Urothelium cell line (cell line): Measurements from ENCODE around the gene ZNF75A.
"Not testable (repeated sequence)": the region's sequence is repeated elsewhere in the genome, so short reads cannot be mapped to it uniquely, and the experiment has no call there.

Source experiments
- DNase-seq: peaks from one replicate; pipeline ENCODE4 v3.0.0; 2011; ENCODE audit warnings: low spot score, mixed read lengths
- FAIRE-seq: peaks from 2 replicates; lab custom pipeline; 2011; peaks lifted over from hg19 to GRCh38; lab: Jason Lieb, UNC

Gene ZNF75A

DNA sequence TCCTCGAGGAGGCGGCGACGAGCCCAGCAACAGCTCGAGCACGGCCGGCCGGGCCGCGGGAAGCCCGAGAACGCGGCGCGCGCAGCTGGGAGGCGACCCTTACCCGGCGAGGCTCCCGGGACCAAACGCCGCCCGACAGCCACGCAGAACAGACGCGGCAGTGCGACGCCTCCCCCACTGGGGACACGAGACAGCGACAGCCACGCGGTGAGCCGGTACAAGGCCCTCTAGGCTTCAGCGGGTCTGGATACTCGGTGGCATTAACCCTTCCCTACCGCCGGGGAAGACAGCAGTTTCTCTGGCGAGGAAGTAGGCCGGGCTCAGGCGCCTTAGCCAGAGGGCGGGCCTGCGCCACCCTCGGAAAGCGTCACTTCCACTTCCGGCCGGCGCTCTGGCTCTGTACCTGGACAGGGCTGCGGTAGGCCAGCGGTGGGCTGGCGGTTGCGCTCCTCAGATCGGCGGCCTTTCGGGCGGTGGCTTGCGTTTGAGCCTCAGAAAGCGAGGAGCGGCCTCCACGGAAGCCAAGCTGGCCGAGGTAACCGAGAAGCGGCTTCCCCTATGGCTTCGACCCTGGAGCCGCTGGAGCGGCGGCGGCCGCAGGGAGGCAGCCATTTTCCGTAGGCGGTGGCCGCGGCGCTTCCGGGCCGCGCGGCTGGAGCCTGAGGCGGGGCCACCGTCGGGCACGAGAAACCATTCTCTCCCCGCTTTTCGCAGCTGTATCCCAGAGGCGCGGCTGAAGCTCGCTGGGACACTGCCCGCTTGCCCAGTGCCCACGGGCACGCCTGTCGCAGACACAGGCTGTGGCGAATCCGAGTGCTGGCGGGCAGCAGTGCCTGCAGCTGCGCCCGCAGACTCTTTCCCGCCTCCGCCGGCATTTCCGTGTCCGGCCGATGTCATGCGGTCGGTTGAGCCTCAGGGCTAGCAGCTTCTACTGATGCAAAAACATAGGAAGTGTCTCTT is at the start of gene ZNF75A, which contains the start of gene TIGD7:
ZNF75A (plus strand) TSS at position 389 of the 960 bp plus-strand sequence. CDS start 2,932 bp downstream, outside the sequence.
TIGD7 (minus strand) TSS at position 322 of the 960 bp plus-strand sequence. CDS start 4,816 bp downstream, outside the sequence.
- DNase-seq (peak; percentile 95), FAIRE-seq (no peak)

DNA sequence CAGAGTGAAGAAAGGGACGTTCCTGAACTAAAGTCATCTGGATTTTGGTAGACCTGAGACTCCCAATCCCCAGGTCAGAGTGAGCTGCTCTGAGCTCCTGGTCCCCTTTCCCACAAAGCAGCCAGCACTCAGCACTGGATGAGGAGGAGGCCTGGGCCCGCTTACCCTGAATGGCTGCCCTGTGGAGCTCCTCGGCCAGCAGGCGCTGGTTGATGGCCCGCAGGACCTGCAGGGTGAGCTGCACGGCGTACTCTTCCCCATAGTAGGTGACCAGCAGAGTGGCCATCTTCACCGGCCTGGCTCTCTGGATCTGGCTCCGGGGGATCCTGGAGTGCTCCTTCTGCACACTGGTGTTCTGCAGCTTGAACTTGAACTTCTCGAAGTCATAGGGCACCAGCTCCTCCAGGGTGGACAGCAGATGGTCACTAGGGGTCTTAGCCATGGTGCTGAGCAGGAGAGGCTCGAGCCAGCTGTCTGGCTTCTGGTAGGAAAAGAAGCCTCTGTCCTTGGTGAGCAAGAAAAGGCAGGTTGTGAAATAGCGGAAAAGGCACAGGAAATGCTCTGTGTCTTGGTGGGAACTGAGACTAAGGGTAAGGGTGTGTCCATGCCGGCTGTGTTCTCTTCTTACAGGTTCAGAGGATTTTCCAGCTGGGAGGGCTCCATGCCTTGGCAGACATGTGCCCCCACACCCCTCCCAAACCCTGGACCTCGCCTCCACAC is 49.0 kb upstream of the ZNF75A start, which contains the start of gene MEFV:
MEFV (minus strand) TSS at position 488 of the 720 bp plus-strand sequence; CDS start at position 442, 46 bp downstream.
- no peak for DNase-seq
- FAIRE-seq = no peak

DNA sequence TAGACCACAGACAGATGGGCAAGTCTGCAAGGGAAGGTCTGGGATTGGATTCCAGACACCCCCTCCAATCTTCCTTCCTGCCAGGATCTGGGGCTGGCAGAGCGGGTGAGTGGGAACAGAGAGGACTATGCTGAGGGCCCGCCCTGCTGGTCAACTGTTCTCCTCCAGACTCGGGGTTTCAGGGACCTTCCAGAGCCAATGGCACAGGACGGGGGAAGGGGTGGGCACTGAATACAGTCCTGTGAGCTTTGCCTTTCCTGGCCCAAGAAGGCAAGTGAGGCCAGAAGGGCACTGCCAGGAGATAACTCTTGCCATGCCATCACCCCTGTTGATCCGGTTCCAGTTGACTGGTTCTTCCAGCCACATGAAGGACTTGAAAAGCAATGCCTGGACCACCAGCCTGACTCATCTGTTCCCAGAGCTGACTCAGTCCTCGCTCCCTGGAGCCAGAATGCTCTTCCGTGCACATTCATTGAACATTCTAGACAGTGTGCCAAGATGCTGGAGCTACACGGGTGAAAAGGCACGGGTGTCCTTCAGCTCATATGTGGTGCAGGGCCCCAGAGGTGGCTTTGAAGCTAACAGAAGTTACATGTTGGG is 48.3 kb upstream of the ZNF75A start:
- DNase-seq = no peak
- FAIRE-seq = no peak

DNA sequence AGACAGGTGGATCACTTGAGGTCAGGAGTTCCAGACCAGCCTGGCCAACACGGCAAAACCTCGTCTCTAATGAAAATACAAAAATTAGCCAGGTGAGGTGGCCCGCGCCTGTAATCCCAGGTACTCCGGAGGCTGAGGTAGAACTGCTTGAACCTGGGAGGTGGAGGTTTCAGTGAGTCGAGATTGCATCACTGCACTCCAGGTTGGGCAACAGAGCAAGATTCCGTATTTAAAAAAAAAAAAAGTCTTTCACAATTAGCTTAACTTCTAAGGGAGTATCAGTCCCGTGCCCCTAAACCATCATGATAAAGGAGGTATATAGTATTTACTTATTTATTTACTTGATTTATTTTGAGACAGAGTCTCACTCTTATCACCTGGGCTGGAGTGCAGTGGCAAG is 45.5 kb upstream of the ZNF75A start:
- no peak for FAIRE-seq
- no peak for DNase-seq

DNA sequence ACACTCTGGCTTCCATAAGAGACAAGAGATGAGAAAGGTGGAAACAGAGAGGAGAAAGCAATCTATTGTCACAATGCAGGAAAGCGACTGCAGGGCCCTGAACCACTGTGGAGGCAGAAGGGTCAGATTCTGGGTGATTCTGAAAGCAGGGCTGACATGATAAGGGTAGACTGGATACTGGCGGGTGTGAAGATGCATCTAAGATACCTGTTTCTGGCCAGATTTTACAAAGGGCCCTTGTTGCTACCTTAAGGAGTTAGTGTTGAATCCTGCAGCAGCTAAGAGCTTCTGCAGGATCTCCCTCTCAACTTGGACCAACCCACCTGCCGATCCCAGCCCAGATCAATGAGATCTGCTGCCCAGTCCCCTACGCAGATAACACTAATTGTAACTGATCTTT is 42.8 kb upstream of the ZNF75A start:
- DNase-seq (no peak), FAIRE-seq (no peak)

DNA sequence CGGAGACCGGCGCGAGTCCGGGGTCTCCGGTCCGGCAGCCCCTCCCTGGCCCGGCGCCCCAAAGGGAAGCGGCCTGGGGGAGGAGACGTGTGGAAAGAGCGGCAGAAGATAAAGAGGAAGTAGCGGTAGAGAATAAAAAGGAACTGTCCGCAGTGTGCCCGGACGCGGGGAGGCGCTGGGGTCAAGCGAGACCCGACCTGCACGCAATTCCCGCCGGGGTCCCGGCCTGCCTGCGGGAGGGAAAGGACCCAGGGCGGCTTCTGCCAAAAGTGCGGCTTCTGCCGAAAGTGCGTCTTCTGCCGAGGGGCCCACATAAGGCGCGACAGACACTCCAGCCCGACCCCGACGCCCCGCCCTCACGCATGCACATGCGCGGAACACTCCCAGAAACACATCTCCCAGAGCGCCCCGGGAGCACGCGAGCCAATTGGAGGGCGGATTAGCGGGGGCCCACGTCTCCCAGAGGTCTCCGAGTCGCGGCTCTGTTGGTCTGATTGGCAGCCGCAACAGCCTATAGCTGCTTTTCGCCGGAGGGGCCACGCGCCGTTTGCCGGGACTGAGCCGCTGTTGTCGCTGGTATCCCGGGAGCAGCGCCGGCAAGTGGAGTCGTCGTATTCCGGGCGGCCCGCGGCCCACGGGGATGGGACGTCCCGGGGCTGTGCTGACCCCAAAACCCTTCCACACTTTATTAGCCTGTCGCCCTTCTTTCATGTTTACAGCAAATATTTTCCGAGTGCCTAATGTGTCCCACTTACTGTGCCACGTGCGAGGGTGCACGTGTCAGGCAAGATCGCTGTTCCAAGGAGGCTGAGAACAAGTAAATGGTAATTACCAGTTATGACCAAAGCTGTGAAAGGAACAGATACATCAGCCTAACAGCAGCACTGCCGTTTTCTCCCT is 40.9 kb upstream of the ZNF75A start:
- DNase-seq = peak; percentile 98
- peak; percentile 74 for FAIRE-seq

DNA sequence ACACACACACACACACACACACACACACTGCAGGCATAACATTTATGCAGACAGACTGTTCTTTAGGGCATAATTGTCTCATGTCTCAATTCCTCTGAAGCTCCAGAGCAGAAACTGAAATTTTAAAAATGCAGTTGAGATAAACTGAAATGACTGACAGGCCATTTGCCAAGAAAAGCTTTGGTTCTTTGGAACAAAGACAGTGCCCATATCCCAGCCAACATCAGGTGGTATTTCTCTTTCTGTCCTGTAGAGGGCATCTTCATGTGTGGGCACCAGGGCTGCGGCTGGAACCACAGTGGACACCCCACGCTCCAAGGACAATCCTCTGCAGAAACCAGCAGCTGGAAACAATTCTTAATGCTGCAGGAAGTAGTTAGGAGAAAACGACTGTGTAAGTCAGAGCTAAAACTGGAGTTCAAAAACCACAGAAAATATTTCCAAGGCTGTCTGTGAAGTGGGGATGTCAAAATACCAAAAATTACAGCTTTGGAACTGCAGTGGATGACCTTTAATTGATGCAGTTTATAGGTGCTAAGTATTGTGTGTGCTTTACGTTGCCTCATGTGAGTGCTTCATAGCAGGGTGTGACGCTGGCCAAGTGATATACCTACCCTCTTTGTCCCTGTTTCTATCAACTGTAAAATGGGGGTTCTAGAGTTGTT is 38.3 kb upstream of the ZNF75A start:
- DNase-seq (peak; percentile 43), FAIRE-seq (no peak)

DNA sequence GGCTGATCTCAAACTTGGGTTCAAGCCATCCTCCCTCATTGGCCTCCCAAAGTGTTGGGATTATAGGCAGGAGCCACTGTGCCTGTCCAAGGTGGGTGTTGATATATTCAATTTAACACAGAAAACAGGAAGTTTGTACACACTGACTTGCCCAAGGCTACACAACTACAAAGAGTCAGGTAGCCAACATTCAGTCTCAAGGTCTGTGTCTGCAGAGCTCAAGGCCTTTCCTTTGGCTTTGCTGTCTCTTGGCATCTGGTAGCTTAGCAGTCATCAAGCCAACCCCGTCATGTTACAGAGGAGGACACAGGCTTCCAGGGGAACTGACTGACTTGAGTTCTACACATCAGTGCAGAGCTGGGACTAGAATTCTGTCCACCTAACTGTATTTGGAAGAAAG is 37.0 kb upstream of the ZNF75A start:
- FAIRE-seq = no peak
- no peak for DNase-seq

DNA sequence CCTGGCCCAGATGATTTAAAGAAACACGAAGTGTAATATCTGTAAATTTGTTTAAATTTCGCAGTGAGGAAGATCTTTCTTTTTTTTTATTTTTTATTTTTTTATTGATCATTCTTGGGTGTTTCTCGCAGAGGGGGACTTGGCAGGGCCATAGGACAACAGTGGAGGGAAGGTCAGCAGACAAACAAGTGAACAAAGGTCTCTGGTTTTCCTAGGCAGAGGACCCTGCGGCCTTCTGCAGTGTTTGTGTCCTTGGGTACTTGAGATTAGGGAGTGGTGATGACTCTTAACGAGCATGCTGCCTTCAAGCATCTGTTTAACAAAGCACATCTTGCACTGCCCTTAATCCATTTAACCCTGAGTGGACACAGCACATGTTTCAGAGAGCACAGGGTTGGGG is 34.6 kb upstream of the ZNF75A start:
- not testable (repeated sequence) for FAIRE-seq, DNase-seq

DNA sequence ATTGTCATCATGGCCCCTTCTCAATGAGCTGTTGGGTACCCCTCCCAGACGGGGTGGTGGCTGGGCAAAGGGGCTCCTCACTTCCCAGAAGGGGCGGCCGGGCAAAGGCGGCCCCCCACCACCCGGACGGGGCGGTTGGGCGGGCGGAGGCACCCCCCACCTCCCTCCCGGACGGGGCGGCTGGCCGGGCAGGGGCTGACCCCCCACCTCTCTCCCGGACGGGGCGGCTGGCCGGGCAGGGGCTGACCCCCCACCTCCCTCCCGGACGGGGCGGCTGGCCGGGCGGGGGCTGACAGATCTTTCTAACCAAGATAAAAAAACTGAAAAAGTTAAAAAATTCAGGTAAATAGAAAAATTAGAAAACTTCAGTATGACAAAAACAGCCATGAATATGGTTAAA is 34.0 kb upstream of the ZNF75A start:
- FAIRE-seq, DNase-seq: not testable (repeated sequence)

DNA sequence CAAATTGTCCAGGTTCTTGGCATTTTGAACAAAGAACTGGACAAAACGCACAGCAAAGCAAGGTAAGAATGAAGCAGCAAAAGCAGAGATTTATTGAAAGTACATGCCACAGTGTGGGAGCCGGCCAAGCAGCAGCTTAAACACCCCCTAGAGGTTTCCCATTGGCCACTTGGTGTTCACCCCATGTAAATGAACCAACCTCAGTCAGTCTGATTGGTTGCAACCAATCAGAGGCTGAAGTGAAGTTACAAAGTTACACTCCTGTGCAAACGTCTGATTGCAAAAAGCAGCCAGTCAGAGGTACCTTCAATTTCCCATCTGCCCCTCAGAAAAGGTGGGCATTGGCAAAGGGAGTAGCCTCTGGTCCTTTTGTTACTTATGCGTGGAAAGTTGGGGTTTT is 30.8 kb upstream of the ZNF75A start:
- FAIRE-seq = no peak
- no peak for DNase-seq

DNA sequence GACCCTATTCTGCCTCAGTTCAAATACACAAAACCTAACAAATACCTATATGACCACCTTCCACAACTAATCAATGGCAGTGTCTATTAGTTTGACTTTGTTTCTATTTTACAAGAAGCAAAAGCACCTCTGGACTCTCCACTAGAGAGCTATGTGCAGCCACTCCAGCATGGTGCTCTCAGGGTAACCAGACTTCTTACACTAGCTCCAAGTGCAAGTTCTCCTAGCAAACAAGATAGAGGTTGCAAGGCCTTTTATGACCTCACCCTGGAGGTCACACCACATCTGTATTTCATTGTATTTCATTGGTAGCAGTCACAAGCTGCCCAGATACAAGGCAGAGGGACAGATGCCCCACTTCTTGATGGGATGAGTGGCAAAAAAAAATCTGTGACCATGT is 30.4 kb upstream of the ZNF75A start:
- FAIRE-seq = no peak

DNA sequence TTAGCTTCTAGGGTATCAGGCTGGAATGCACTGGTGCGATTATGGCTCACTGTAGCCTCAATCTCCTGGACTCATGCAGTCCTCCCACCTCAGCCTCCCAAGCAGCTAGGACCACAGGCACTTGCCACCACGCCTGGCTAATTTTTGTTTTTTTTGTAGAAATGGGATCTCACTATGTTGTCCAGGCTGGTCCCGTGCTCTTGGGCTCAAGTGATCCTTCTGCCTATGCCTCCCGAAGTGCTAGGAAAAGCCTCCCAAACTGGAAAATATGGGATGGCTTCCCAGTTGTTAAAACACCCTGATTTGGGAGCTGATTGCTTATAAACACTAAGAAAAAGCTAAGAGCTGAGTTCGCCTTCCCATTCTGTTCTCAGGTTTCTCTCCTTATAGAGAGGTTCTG is 28.6 kb upstream of the ZNF75A start:
- no peak for FAIRE-seq
- no peak for DNase-seq

More for the DNA sequence above, 30.4 kb upstream of the ZNF75A start:
- DNase-seq = no peak

DNA sequence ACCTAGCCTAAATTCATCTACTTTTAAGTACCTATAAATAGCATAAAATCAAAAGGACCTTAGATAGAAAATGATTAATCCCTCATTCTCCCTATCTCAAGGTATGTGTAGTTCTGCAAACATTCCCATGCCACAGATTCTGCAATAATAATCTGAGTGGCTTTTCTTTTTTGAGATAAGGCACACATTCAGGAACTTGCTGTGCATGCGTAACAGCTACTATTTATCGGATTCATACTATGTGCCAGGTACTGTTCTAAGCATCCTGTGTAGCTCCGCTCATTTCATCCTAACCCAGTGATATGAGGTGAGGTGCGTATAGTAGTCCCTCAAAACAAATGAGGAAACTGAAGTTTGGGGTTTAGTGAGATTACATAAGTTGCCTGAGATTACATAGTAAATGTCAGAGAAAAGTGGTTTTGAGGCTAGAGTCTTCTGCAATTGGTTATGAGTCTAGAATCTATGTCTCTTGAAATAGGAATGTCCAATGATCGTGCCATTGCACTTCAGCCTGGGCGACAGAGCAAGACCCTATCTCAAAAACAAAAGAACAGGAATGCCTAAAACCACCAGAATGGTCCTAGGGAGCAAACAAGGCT is 24.0 kb upstream of the ZNF75A start:
- FAIRE-seq (no peak), DNase-seq (no peak)

DNA sequence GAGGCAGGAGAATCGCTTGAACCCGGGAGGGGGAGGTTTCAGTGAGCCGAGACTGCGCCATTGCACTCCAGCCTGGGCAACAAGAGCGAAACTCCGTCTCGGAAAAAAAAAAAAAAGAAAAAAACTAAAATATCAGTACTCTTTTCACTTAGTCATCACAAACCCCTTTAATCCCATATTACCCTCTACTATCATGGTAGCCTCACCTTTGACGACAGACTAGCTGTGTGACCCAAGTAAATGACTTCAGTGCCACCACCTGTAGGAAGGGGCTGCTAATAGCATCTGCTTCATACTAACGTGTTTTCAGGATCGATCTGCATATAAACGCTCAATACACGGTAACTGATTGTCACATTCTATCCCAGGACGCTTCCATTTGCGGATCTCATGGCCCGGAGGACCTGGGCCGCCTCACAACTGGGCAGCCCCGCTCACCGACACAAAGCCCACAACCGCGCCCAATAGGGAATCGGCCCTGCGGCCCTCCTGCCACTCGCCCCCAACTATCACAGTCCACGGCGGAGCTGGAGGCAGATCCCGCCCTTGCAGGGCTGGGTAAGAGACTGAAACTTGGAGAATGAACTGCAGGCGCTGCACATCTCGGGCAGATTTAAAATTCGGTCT is 23.1 kb upstream of the ZNF75A start:
- FAIRE-seq = peak; percentile 40

DNA sequence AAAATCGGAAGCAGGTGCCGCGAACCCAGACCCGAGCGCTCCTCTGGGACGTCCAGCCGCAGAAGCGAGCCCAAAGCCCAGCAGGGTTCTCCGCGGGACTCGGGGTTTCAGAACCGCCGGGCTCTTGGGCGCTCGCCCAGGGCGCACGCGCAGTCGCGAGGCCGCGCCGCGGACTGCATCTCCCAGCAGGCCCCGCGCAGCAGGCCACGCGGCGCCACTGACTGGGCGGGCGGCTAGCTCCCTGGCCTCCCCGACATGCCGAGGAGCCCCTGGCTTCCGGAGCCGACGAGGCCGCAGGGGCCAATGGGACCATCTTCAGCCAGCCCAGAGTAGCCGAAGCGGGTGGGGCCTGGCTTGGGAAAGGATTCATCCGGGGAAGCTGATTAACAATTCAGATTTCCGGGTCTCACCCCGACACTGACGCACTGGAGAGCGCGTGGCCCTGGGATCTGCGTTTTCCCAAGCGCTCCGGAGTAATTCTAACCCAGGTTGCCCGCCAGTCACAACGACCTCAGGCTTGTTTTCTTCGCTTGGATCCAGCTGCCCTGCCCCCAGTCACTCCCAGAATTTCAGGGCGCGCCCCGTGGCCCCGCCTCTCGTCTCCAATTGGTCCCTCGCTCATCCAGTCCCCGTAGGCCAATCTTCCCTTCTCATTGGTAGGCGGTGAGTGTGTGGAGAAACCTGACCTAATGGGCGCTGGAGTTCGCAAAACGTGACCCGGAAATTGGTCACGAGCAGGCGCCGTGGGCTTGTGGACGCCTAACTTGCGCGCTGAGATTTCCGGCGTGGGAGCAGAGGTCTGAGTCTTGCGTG is 22.4 kb upstream of the ZNF75A start, which contains the start of gene ZNF263:
ZNF263 (plus strand) TSS at position 762 of the 813 bp plus-strand sequence. CDS start 328 bp downstream, outside the sequence.
- FAIRE-seq = no peak
- DNase-seq = peak; percentile 97

More for the DNA sequence above, 23.1 kb upstream of the ZNF75A start:
- DNase-seq = peak; percentile 74
